ENCODE measurements around the gene PPARG. TPM values are rescaled to one million over a fixed set of nuclear protein-coding genes. Genes with fewer than 3 reads are reported as not detected.
"Not testable (repeated sequence)": the region's sequence is repeated elsewhere in the genome, so short reads cannot be mapped to it uniquely, and the experiment has no call there.

Gene PPARG
- total RNA-seq, 1 donor from 2014 or later = 3.2 TPM

DNA sequence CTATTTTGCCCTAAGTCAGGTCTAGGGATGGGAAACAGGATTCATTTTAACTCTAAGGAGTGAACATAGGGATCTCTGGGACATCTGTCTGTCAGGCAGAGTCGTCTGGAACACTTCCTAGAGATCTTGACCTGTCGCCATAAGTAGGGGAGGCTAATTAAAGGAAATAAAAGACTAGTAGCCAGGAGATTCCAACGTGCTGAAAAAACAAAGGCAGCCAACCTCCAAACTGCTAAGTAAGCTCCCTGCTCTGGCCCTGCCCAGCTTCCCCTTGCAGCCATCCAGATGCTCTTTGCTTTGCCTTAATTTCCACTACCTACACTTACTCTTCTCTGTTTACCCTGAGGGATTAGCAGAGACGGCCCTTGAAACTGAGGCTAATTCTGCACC is 177.0 kb downstream of the PPARG start:
- Mint-ChIP-seq H3K9me3 (ENCODE audit: unreplicated experiment) (no peaks in the 10 kb centered on the region), H3K27me3 (ENCODE audit: unreplicated experiment) (peaks cover 1% of the 10 kb centered on the region)
- no peak for DNase-seq (ENCODE audit: low spot score)

DNA sequence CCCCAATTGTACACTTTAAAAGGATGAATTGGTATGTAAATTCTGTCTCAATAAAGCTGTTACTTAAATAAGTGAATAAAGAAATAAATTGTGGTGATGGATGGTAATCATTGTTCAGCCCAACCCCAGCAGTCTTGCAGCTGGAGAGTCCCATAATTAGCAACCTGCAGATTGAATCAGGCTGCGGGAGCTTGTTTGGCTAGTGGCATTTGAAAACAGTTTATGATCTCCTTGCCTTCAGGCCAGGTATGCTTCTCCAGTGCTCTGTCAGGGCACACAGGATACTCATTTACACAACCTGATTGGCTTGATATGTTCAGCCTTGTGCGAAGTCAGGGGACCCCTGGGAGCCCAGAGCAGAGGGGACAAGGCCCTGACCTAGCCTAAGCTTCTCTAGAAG is 178.9 kb downstream of the PPARG start:
- Mint-ChIP-seq H3K4me3 (ENCODE audit: unreplicated experiment) (no peak overlapping the region), H3K4me1 (ENCODE audit: unreplicated experiment) (peaks cover 14% of the 10 kb centered on the region), H3K27me3 (ENCODE audit: unreplicated experiment) (peaks cover 1% of the 10 kb centered on the region), H3K27ac (ENCODE audit: unreplicated experiment) (no peak overlapping the region), H3K9me3 (ENCODE audit: unreplicated experiment) (no peaks in the 10 kb centered on the region), H3K36me3 (ENCODE audit: low read depth, unreplicated experiment) (no peaks in the 10 kb centered on the region)
- TF ChIP-seq, protein P1, sequence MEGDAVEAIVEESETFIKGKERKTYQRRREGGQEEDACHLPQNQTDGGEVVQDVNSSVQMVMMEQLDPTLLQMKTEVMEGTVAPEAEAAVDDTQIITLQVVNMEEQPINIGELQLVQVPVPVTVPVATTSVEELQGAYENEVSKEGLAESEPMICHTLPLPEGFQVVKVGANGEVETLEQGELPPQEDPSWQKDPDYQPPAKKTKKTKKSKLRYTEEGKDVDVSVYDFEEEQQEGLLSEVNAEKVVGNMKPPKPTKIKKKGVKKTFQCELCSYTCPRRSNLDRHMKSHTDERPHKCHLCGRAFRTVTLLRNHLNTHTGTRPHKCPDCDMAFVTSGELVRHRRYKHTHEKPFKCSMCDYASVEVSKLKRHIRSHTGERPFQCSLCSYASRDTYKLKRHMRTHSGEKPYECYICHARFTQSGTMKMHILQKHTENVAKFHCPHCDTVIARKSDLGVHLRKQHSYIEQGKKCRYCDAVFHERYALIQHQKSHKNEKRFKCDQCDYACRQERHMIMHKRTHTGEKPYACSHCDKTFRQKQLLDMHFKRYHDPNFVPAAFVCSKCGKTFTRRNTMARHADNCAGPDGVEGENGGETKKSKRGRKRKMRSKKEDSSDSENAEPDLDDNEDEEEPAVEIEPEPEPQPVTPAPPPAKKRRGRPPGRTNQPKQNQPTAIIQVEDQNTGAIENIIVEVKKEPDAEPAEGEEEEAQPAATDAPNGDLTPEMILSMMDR (IDR thresholded peaks at IDR 0.05; ENCODE audit: unreplicated experiment) = no peak
- no peak for DNase-seq (ENCODE audit: low spot score)

More for the DNA sequence above, 177.0 kb downstream of the PPARG start:
- TF ChIP-seq, protein P1 (IDR thresholded peaks at IDR 0.05; ENCODE audit: unreplicated experiment) = no peak
- H3K4me3 Mint-ChIP-seq (ENCODE audit: unreplicated experiment) = no peak overlapping the region
- no peaks in the 10 kb centered on the region for H3K36me3 Mint-ChIP-seq (ENCODE audit: low read depth, unreplicated experiment)
- peaks cover 20% of the 10 kb centered on the region for H3K4me1 Mint-ChIP-seq (ENCODE audit: unreplicated experiment)
- H3K27ac Mint-ChIP-seq (ENCODE audit: unreplicated experiment) = no peak overlapping the region

DNA sequence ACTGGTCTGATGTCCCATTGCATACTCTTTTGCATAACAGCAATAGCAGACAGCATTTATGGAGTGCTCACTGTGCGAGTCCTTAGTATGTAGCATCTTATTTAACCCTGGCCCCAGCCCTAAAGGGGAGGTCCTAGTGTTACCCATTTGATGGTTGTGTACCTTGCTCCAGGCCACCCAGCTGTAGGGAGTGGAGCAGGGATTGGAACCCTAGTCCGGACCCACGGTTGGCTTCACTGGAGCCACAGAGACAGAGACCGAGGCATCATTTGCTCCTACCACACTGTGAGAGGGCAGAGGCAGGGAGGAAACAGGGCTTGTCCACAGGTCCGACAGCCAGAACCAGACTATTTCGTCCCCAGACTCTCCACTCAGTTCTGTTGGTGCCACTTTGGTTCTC is 179.4 kb downstream of the PPARG start:
- H3K4me3 Mint-ChIP-seq (ENCODE audit: unreplicated experiment) = no peak overlapping the region
- H3K36me3 Mint-ChIP-seq (ENCODE audit: low read depth, unreplicated experiment) = no peaks in the 10 kb centered on the region
- no peak overlapping the region for H3K27ac Mint-ChIP-seq (ENCODE audit: unreplicated experiment)
- TF ChIP-seq, protein P1 (IDR thresholded peaks at IDR 0.05; ENCODE audit: unreplicated experiment) = no peak
- DNase-seq (ENCODE audit: low spot score) = no peak
- peaks cover 10% of the 10 kb centered on the region for H3K4me1 Mint-ChIP-seq (ENCODE audit: unreplicated experiment)
- H3K27me3 Mint-ChIP-seq (ENCODE audit: unreplicated experiment) = peaks cover 1% of the 10 kb centered on the region
- H3K9me3 Mint-ChIP-seq (ENCODE audit: unreplicated experiment) = no peaks in the 10 kb centered on the region

DNA sequence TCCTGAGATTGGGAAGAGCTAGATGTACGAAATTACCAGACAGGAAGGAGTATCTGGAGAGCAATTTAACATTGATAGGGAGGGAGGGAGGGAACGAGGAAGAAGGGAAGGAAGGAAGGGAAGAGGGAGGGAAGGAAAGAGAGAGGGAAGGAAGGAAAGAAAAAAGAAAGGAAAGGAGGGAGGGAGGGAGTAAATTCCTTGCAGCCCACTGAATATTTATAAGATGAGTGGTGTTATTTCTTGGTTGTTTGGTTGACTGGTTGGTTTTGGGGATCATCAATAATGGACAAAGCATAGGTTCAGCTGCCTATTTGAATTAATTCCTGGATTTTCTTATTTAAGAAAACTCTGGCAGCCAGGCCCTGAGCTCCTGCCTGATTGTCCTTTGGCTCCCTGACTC is 179.9 kb downstream of the PPARG start:
- H3K9me3 Mint-ChIP-seq (ENCODE audit: unreplicated experiment) = no peaks in the 10 kb centered on the region
- H3K4me3 Mint-ChIP-seq (ENCODE audit: unreplicated experiment) = no peak overlapping the region
- H3K36me3 Mint-ChIP-seq (ENCODE audit: low read depth, unreplicated experiment) = no peaks in the 10 kb centered on the region
- TF ChIP-seq, protein P1 (IDR thresholded peaks at IDR 0.05; ENCODE audit: unreplicated experiment) = no peak
- H3K27me3 Mint-ChIP-seq (ENCODE audit: unreplicated experiment) = peaks cover 1% of the 10 kb centered on the region
- no peak for DNase-seq (ENCODE audit: low spot score)
- H3K4me1 Mint-ChIP-seq (ENCODE audit: unreplicated experiment) = peaks cover 8% of the 10 kb centered on the region
- no peak overlapping the region for H3K27ac Mint-ChIP-seq (ENCODE audit: unreplicated experiment)

DNA sequence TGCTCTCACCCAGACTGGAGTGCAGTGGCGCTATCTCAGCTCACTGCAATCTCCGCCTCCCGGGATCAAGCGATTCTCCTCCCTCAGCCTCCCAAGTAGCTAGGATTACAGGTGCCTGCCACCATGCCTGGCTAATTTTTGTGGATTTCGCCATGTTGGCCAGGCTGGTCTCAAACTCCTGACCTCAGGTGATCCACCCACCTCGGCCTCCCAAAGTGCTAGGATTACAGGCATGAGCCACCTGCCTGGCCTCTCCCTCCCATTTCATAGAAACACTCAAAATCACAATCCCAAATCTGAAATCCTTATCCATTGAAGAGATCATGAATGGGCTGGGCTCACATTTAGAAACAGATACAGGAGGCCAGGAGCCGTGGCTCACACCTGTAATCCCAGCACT is 180.4 kb downstream of the PPARG start:
- H3K9me3 Mint-ChIP-seq (ENCODE audit: unreplicated experiment); H3K27me3 Mint-ChIP-seq (ENCODE audit: unreplicated experiment); DNase-seq (ENCODE audit: low spot score); H3K4me3 Mint-ChIP-seq (ENCODE audit: unreplicated experiment); H3K36me3 Mint-ChIP-seq (ENCODE audit: low read depth, unreplicated experiment); H3K27ac Mint-ChIP-seq (ENCODE audit: unreplicated experiment); H3K4me1 Mint-ChIP-seq (ENCODE audit: unreplicated experiment): not testable (repeated sequence)

DNA sequence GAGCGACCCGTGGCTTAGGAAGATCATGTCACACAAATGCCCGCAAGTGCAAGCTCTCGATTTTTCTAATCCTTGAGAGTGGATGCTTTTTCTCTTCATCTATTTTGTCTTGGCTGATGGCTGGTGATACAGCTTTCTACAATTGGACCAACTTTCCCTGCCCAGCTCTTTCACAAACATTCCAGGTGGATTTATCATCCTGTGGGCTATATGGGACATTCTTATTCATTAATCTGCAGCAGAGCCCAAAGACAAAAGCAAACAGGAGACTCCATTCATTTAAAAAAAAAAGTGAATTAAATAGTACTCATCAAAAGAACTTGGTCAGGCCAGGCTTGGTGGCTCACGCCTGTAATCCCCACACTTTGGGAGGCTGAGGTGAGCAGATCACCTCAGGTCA is 181.2 kb downstream of the PPARG start:
- Mint-ChIP-seq H3K27ac (ENCODE audit: unreplicated experiment) (no peak overlapping the region), H3K9me3 (ENCODE audit: unreplicated experiment) (no peaks in the 10 kb centered on the region), H3K36me3 (ENCODE audit: low read depth, unreplicated experiment) (no peaks in the 10 kb centered on the region), H3K4me1 (ENCODE audit: unreplicated experiment) (peaks cover 3% of the 10 kb centered on the region), H3K4me3 (ENCODE audit: unreplicated experiment) (no peak overlapping the region), H3K27me3 (ENCODE audit: unreplicated experiment) (peaks cover 1% of the 10 kb centered on the region)
- TF ChIP-seq, protein P1 (IDR thresholded peaks at IDR 0.05; ENCODE audit: unreplicated experiment) = no peak
- DNase-seq (ENCODE audit: low spot score) = no peak
